Measurements from ENCODE around the gene HOXD9.

Gene HOXD9

DNA sequence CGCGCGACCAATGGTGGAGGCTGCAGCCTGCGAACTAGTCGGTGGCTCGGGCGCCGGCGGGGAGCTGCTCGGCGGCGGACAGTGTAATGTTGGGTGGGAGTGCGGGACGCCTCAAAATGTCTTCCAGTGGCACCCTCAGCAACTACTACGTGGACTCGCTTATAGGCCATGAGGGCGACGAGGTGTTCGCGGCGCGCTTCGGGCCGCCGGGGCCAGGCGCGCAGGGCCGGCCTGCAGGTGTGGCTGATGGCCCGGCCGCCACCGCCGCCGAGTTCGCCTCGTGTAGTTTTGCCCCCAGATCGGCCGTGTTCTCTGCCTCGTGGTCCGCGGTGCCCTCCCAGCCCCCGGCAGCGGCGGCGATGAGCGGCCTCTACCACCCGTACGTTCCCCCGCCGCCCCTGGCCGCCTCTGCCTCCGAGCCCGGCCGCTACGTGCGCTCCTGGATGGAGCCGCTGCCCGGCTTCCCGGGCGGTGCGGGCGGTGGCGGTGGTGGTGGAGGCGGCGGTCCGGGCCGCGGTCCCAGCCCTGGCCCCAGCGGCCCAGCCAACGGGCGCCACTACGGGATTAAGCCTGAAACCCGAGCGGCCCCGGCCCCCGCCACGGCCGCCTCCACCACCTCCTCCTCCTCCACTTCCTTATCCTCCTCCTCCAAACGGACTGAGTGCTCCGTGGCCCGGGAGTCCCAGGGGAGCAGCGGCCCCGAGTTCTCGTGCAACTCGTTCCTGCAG is at the start of gene HOXD9:
Gene HOXD9 (plus strand): TSS at position 37 of the 728 bp plus-strand sequence. CDS start 50 bp downstream, at position 87.
- DNase-seq = no peak

DNA sequence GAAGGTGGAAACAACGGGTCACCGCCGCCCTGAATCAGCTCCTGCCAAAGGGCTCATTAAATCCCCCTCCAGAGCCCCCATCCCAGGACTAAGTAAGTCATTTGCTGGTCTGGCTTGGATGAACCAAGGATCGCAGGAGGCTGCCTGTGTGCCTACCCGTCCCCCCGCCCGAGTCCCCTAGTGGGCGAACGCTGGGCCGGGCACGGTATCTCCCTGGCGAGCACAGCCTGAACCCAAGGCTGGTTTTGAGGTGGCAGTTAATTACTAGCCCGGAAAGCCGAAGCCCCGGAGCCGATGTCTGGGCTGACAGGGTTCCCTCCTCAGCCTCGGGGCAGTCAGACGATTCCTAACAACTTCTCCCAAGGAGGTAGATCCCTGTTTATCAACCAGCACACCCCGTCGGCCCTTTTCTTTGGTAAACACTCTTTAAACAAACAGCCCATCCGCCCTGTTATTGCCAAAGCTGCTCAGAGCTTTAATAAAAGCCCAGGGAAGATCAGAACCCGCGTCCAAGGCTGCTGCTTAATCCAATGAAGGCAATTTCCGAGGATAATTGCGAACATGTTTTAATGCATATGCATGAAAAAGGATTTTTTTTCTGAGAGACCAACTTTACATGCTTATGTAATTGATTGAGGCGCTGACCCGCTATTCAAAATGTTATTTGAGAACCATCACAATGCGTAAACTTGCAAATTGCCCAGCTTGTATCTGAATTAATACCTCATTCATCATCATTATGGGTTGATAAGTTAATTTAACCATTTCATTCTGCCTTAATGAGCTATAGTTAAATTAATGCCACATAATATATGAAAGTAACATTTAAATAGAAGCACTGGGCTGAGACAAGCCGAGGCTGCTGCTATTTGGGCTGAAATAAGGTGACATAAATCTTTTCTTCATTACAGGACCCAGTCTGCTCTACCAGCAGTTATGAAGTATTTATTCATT is 49.3 kb upstream of the HOXD9 start:
- no peak for DNase-seq

DNA sequence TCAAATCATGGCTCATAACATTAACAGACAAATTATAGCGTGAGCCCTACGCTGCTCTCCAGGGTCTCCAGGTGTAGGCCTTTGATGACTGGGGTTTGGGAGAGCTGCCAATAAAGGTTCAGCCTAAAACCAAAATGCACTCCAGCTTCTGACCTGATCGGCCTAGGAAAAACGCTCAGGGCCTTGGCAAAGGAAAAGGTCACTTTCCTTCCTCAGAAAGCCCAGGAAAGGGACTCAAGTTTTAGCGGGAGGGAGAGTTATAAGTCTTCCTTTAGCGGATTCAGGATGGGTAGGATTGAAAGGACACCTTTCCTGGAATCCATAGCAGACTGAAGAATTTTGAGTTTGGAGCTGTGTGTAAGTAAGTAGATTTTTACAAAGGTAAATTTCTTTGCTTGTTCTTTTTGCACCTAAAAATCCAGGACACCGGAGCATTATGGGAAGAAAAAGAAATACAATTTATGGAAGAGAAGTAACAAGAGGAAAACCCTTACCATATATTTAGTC is 47.5 kb upstream of the HOXD9 start:
- no peak for DNase-seq

DNA sequence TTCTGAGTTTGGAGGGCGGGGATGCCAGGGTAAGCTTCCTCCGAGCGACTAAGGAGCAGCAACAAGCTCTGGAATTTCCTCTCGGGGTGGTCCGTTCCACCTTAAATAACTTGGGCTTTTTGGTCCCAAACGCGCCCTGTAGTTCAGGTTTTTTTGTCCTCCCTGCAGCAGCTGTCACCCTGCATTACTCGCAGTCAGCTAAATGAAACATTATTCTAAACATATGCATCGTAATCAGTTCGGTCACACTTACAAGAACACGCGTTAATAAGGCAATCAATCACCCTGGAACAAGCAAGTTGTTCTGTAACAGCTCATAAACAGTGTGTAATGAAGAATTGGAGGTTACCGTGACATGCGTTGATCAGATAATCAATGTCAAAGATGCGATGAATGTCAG is 47.0 kb upstream of the HOXD9 start:
- no peak for DNase-seq

DNA sequence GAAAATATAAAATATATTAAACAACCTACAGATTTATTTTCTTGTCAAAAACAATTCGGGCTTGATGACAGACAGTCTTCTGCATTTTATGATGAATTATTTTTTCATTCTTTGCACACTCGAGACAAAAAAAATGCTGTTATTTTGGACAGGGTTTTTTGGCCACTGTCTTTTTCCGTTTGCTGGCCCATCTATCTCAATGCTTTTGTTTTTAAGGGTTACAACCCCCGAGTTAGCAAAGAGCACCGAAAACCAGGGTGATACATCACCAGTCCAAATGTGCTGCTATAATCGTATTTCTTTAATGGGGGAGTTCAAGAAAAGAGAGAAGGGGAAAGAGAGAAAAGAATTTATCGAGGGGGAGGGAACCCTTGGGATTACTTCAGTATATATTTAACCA is 46.5 kb upstream of the HOXD9 start:
- no peak for DNase-seq

DNA sequence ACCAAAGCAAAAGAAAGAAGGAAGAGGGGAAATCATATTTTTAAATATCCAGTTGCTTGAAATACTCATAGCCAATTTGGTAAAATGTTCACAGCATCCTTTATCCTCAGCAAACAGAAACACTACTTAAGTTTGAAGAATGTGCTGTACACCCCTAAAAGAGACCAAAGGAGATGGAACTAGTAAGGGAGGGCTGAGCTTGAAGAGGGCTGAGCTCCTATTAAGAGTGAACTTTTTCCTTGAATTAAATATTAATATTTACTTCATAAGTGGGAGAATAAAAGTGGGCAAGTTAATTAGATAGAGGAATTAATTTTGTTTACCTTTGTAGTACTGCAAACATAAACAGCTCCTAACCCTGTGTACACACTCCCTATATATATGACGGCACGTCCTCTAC is 45.7 kb upstream of the HOXD9 start:
- no peak for DNase-seq

DNA sequence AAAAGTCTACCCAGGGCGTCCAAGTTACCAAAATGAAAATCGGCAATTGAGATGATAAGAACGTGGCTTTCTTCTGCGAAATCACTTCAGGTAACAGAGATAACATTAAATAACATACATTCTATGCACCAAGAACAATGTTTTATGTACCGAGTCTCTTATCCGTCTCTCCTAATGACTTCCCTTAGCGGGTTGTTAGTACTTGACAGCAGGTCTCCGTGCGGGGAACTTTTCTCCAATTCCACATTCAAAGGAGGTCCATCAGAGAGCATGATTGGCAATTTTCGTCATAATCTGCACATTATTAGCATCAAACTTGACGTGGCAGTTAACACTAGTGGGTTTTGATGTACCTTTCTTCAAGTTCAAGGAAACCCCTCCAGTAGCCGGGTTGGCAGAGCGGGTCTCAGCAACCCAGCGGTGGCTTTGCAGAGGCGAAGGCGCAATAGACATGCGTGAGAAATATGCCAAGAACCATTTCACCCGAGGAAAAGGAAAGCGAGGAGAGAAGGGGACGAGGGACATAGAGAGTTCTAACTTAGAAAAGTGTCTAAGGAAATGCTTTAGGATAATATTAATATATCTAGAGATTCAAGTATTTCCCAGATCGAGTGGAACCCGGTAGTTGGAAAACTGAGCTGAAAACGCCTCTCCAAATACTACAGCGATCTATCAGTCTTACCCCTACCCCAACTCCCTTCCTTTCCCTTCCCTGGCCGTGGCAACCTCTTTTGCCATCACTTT is 43.8 kb upstream of the HOXD9 start:
- DNase-seq = no peak

DNA sequence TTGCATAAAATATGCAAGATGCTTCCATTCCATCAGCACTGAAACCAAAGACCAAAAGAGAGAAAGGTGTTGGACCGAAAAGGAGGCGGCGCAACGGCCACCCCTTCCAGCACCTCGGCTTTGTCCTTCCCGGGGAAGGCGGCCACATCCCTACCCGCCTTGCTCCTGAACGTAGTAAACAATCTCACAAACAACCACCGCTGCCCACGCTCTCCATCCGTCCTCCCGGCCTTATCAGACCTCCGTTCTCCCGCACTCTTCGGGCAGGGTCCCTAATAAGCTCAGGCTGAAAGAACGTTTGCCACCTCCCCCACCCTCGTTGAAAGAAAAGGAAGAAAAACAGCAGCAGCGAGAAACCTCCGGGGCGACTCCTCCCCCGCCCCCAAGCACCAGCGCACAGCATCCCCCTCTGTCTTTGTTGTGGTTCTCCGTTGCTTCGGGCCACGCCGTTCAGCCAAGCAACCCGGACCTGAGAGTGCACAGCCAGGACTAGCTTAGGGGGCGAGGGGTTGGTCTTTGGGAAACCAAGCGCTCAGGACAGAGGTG is 43.2 kb upstream of the HOXD9 start:
- DNase-seq = no peak

DNA sequence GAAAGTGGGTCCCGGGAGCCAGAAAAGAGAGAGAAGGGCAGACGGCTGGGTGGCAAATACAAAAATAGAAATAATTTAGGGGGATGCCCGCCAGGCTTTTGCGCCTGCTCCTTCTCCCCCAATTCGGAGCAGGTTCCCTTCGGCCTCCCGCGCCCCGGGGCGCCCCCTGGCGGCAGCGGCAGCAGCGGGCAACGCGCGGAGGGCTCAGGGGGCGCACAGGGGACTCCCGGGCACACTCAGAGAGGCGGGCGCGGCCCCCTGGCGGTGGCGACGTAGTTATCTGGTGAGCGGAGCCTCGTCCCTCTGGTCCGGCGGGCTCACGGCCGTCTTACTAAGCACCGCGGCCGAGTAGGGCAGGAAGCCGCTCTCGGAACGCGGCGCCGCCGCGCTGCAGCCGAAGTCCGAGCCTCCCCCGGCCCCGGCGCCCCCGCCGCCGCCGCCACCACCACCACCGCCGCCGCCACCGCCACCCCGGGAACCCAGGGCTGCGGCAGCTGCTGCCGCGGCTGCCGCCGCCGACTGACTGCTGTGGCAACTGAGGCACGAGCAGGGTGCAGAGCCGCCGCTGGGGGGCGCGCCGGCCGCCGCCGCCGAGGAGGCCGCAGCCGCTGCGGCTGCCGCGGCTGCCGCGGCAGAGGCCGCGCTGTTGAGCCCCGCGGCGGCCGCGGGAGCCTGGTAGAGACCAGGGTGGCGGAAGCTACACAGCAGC is 42.5 kb upstream of the HOXD9 start:
- no peak for DNase-seq

DNA sequence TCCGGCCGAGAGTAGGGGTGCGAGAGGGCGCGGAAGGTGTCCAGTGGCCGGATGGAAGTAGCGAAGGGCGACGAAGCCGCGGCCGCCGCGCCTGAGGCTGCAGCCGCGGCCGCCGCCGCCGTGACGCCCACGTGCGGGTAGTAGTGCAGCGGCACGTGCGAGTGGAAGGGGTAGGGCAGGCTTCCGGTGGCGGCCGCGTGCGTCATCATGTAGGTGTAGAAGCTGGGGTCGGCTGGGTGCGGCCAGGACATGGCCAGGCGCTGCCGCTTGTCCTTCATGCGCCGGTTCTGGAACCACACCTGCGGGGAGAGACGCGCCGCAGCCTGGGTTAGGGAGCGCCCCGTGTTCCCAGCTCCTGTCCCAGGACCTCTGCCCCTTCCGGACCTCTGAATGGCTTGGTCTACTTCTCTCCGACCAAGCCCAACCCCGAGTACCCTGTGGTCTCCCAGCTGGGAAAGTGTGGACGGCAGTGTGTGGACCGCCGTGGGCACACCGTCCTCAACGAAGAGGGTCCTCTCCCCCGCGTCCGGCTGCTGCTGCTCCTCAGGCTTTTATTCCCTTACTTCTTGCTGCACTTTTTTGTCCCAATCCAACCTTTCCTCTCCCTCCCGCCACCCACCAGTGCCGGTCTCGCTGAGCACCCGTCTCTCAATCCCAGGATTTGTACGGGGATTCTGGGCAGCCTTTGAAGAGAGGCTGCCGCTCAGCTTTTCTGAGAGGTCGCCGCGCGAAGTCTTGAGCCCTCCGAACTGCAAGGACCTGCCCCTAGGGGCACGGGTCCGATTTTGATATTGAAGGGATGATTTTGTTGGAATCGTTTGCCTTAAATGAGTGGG is 41.8 kb upstream of the HOXD9 start:
- DNase-seq = no peak

DNA sequence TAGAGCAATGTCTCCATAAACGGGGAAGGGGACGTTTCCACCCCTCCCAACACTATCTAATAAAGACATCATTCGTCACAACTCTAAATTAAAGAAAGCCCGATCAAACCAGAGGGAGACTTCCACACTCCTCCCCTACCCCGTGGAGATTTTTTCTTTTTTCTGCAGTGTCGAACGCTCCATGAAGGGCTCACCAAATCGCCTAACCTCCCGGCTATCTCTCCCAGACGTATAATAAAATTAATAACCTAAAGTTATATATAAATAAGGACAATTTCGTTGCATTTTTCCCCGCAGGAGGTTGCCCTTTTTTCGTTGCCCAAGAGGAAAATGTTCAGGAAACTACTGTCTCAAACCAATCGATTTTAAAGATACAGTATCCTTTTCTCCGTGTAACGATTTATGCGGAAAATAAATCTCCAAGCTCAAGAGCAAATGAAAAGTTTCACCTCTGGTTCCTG is 41.1 kb upstream of the HOXD9 start:
- DNase-seq = no peak

DNA sequence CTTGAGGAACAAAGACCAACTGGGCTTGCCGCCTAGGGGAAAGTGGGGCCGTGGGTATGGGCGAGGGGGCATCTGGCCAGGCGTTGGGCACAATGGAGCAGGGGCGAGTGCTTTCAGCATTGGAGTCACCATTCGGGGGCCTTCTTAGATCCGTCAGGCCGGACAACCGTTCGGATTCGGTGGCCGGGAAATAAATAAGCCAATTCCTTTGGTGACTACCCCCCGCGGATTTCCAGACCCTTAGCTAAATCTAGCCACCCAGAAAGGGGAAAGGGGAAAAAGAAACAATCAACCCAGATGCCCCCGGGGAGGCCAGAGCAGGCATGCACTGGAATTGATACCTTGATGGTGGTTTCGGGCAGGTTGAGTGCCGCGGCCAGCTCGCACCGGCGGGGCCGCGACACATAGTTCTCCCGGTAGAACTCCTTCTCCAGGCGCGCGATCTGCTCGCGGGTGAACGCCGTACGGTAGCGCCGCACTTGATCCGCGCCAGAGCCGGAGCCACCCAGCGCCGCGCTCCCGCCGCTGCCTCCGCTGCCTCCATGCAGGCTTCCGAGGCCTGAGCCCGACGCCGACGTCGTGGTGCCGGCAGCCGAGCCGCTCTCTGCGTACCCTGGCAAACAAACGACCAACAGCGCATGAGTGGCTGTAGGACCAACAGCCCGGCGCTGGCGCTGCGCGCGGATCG is 40.5 kb upstream of the HOXD9 start:
- DNase-seq = no peak

DNA sequence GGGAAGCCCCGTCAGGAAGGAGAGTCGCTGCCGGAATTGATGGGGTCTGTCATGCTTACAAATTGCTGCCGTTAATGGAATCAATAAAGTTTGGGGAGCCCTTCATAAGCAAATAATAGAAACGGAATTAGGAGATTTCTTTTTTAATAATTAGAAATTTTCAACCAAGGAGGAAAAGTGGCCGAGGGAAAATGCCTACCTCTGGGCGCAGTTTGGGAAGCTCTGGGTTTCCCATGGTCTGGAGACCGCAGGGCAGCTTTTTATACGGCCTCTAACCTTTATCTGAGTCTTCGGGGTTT is 40.0 kb upstream of the HOXD9 start:
- no peak for DNase-seq

DNA sequence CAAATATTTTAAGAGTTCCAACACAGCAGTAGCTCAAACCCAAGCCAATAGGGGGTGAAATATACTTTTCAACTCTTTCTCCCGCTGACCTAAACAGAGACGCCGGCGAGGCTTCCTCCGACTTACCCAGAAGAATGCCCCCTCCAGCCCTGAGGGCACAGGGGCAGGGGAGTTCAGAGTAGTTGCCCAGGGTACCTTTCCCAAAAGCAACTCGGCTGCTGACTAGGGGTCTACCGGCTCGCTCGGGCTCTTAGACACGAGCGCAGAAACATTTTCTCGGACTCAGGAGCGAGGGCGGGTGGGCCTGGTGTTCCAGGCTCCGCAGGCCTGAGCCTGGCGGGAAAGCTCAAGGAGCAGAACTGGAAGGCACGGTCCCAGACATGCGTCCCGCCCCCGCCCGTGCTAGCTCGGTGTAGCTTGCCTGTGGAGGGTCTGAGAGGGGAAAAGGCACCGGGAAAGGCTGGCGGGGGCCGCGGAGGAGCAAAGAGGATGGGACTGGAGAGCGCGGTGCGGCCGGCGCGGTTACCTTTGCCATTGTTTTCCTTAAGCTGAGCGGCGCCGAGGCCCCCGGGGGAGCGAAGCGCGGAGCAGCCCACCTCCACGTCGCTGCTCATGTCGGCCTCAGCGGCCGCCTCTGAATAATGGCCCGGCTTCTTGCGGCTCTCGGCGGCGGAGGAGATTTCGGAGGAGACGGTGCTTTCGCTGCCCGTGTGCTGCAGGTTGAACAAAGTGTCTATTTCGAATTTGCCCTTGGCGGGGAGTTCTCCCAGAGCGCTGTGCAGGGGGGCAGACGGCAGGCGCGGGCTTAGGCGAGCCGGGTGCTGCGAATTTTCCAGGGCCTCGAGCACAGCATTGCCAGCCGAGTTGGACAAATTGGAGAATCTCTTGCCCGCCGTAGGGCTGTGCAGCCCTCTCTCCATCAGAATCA is 39.4 kb upstream of the HOXD9 start:
- no peak for DNase-seq

DNA sequence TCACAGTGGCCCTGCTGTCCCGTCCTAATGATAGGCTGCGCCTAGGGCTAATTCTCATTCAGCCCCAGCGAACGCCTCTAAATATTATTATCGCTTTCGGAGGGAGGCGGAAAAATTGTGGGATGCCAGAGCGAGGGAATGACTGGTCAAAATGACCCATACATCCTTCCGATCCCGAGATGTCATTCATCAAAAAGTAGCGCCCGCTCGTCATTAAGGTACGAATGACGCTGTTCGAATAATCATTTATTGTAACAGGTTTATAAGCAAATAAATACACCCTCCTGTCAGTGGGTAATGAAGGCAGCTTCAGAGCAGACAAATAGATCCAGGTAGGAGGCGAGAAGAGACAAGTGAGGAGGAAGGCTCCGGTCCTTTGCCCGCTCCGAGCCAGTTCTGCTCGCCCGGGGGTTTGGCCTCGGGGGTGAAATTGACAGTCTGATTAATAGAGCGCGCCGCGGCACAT is 38.7 kb upstream of the HOXD9 start, which contains the start of gene EVX2:
Gene EVX2 (minus strand): TSS at position 167 of the 466 bp plus-strand sequence. CDS start 186 bp downstream, outside the sequence.
- DNase-seq = no peak

DNA sequence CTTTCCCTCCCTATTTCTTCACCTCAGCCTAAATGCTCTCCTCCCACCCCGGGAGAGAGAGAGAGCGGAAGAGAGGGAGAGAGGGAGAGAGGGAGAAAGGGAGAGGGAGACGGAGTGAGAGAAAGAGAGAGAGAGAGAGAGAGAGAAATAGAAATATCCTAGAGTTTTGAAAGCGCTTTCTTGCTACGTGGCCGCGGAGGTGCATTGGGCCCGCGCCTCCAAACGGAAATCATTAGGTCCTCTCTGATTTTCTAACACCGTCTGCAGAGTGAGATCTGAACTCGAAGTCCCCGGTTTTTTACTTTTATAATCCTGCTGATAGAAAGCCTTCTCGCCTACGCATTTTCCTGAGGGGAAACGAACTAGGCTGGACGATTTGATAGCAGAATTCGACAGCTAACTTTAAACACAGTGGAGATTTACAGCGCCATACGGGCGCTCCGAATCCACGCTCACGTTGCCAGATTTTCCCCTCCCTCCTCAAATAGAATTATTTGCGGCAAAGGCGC is 37.9 kb upstream of the HOXD9 start:
- no peak for DNase-seq

DNA sequence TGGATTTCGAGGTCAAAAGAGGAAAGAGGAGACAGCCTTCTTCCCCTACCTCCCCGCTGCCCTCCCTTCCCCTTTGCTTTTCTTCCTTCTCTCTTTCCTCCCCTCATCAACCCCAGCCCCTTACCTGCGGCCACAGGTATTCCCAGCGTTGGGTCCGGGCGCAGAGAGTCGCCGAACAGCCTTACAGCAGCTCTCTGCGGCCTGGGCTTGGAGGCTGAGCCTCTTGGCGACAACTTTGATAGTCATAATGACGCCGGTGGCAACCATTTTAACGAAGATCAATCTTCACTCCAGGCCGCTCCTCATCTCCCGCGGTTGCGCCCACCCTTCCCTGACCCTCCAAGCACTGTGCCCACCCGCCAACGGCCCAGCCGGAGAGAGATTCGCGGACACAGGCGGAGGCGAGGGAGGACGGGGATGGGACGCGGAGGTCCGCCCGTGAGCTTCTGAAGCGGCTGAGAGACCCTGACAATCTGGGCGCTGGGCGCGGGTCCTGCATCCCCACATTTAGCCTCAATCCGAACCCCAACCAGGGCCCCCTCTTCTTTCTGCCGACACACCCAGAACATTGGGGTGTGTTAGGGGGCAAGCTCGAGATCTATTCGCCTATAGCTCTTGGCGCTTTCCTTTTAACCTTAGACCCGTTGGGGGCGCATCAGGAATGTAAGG is 37.3 kb upstream of the HOXD9 start:
- DNase-seq = no peak

All from inflammatory macrophage treated with lipopolysaccharide for 1 hour (primary cell).